ENCODE measurements around the gene RNF149.
"Not testable (repeated sequence)": the region's sequence is repeated elsewhere in the genome, so short reads cannot be mapped to it uniquely, and the experiment has no call there.

Gene RNF149

DNA sequence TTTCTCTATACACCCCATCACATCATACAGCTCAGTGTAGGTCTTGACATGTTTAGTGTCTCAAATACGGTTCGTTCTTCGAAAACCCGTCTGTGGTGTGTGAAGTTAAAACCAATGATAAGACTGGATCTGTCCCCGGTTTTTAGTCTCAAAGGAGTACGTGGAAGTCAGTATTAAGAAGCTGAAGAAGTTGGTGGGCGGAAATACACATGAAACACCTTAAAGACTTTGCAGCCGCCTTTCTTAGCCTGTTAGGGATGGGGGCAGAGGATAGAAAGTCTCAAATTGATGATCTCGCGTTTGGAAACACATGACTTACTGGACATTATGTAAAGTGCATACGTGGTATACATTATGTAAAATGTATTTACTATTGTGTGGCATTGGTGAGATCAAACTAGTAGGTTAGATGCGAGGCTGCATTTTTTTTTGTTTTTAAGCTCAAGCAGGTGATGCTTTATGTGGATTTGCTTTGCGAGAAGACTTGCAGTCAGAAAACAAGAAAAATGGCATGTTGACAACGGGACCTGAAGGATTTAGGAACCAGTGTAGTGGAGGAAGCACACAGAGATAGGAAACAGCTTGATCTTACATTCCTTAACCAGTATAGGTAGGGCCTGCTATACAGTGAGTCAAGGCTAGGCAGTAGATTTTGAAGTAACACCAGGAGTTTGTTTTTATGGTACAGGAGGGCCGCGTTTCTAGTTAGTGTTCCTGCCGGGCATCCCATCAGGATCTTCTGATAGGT is 54.6 kb downstream of the RNF149 start:
- no peak for DNase-seq (ENCODE audit: low spot score)

DNA sequence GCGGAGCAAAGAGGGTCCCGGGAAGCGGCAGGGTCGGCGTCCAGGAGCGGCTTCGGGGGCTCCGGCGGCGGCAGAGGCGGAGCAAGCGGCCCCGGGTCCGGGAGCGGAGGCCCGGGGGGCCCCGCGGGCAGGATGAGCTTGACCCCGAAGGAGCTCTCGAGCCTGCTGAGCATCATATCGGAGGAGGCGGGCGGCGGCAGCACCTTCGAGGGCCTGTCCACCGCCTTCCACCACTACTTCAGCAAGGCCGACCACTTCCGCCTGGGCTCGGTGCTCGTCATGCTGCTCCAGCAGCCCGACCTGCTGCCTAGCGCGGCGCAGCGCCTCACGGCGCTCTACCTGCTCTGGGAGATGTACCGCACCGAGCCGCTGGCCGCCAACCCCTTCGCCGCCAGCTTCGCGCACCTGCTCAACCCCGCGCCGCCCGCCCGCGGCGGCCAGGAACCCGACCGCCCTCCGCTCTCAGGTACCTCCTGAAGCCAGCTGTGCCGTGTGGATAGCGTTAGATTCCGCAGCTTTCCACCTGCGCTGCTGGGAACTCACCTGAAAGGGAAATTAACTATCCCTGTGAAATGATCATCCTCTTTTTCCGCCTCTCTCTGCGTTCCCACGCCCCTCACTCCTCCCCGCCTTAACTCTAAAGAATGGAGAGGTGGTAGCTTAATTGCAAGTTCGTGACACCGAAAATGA is 55.3 kb downstream of the RNF149 start:
- DNase-seq (ENCODE audit: low spot score): no peak

DNA sequence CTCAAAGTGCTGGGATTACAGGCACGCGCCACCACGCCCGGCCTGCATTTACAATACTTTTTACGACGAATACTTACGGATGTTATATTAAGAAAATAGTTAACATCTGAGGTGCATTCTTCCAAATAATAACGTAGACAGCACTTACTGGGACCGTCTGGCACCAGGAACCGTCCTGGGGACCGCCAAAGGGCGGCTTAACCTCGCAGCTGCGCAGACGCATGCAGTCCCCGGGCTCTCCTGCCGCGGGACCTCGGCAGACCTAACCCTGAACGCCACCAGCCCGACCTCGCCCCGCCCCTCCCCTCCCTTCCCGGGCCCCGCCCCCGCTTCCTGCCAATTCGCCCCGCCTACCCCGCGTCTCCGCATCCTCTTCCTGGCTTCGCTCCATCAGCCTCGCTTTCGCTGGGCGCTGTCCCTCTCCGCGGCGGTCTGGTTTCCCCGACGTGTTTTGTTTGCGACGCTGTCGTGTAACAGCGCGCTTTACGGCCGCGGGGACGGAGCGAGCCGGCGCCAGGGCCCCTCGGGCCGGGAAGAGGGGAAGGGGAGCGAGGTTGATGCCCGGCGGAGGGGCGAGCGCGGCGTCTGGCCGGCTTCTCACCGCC is 56.0 kb downstream of the RNF149 start, which contains the start of gene CNOT11:
Gene CNOT11 (plus strand): TSS at position 479 of the 605 bp plus-strand sequence. CDS start 79 bp downstream, at position 558.
- DNase-seq (ENCODE audit: low spot score): peak; percentile 96

DNA sequence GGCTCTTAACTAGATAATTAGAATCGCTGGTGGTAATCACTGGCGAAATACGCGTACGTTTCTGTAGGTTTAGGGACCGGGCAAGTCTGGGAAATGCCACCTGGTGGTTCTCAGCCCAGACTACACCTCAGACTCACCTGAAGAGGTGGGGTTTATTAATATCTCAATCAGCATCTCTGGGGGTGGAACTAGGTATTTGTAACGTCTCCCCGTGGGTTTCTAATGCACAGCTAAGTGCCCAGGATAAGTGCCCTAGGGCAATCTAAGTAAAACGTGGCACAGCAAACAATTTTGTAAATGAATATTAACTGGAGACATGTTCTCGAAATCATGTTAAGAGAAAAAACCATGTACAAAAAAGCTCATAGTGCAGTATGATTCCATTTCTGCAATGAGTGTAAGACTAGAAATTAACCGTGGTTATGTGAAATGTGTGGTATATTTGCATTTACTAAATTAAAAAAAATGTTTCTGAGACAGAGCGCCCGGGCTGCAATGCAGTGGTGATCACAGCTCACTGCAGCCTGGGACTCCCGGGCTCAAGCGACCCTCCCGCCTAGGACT is 56.6 kb downstream of the RNF149 start:
- DNase-seq (ENCODE audit: low spot score): no peak

DNA sequence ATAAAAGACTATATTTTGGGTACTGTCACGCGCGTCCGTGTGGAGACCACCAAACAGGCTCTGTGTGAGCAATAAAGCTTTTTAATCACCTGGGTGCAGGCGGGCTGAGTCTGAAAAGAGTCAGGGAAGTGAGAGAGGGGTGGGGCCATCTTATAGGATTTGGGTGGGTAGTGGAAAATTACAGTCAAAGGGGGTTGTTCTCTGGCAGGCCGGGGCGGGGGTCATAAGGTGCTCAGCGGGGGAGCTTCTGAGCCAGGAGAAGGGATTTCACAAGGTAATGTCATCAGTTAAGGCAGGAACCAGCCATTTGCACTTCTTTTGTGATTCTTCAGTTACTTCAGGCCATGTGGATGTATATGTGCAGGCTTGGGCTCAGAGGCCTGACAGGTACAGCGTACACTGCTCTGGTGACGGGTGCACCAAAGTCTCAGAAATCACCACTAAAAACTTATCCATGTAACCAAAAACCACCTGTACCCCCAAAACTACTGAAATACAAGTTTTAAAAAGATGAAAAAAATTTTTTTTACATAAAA is 57.2 kb downstream of the RNF149 start:
- not testable (repeated sequence) for DNase-seq (ENCODE audit: low spot score)

DNA sequence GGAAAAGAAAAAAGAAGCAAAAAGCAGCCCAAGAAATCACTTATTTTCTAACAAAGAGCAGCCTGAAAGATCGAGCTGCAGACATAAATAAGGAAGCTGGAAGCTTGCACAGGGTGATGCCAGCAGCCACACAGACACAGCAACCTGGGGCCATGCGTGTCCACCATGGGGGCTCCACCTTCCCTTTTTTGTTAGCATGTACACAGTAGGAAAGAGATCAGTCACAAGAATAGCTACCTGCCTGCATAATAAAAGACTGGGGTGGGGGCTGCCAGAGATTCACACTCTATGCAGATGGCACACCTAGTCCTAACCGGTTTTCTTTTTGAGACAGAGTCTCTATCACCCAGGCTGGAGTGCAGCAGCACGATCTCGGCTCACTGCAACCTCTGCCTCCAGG is 58.7 kb downstream of the RNF149 start:
- no peak for DNase-seq (ENCODE audit: low spot score)

DNA sequence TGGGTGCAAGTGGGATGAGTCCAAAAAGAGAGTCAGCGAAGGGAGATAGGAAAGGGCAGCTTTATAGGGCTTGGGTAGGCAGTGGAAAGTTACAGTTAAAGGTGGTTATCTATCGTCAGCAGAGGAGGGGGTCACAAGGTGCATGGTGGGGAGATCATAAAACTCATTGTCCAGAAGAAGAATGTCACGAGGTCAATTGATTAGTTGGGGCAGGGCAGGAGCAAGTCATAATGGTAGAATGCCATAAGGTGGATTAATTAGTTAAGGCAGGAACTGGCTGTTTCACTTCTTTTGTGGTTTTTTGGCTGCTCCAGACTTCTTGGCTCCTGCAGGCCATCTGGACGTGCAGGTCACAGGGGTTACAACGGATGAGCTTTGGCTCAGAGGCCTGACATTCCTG is 59.7 kb downstream of the RNF149 start:
- DNase-seq (ENCODE audit: low spot score): not testable (repeated sequence)

DNA sequence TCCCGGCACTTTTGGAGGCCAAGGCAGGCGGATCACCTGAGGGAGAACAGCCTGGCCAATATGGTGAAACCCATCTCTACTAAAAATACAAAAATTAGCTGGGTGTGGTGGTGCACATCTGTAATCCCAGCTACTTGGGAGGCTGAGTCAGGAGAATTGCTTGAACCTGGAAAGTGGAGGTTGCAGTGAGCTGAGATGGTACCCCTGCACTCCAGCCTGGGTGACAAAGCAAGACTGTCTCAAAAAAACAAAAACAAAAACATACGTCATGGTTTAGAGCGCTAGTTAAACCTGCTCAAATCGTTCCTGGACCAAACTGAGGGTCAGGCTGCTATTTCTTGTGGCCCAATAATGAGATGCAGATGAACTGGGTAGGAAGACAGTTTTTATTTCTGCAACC is 63.0 kb downstream of the RNF149 start:
- not testable (repeated sequence) for DNase-seq (ENCODE audit: low spot score)

DNA sequence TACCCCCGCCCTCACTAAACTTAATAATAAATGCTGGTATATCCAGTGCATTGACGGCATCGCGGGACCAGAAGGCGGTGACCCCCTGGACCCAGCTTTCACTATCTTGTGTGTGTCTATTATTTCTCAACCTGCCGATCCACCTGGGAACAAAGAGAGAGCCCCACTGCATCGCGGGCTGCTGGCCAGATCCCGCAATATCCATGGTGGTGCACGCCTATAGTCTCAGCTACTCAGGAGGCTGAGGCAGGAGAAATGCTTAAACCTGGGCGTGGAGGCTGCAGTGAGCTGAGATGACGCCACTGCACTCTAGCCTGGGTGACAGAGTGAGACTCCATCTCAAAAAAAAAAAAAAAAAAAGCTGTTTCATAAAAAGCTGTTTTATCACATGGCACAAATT is 63.6 kb downstream of the RNF149 start:
- not testable (repeated sequence) for DNase-seq (ENCODE audit: low spot score)

DNA sequence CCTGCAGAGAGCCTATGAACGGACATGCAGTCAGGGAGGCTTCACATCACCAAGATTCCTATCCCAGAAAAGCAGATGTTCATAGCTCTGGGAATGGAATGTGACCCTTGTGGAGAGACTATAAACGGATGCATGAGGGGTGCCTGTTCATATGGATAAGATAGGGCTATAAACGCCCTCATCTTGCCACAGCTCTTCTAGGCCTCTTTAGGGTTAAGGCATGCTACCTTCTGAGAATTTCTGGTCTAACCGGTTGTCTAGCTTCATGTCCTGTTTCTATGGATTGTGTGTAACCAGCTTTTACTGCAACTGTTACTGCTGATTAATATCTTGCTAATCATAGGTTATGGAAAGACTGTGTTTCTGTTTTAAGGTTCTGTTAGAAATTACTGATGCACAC is 64.1 kb downstream of the RNF149 start:
- not testable (repeated sequence) for DNase-seq (ENCODE audit: low spot score)

DNA sequence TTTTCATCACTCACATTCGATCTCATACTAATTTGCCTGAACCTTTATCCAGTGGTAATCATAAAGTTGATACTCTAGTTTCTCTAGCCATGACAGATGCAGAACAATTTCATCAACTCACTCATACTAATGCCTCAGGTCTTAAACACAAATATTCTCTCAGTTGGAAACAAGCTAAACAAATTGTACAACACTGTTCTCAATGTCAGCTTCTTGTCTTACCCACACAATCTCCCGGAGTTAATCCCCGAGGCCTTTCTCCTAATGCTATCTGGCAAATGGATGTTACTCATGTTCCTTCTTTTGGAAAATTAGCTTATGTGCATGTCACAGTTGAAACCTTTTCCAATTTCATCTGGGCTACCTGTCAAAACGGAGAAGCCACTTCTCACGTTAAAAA is 67.3 kb downstream of the RNF149 start:
- no peak for DNase-seq (ENCODE audit: low spot score)

DNA sequence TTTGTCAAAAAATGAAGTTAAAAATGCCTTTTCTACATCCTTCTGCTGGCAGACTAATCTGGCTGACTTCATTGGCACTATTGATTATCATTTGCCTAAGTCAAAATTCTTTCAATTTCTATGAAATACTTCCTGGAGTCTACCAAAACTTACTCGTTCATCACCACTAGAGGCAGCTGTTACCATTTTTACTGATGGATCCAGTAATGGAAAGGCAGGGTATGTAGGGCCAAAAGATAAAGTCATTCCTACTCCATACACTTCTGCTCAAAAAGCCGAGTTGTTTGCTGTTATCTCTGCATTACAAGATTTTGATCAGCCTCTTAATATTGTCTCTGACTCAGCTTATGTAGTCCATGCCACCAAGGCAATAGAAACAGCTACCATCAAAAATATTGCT is 67.8 kb downstream of the RNF149 start:
- DNase-seq (ENCODE audit: low spot score): not testable (repeated sequence)

DNA sequence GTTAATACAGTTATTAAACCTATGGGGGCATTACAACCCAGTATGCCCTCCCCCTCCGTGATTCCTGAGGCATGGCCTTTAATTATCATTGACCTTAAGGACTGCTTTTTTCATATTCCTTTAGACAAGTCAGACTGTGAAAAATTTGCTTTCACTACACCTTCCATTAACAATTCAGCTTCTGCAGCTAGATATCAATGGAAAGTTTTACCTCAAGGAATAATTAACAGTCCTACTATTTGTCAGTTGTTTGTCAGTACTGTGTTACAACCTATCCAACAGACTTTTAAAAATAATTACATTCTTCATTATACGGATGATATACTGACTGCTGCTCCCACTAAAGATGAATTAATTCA is 68.8 kb downstream of the RNF149 start:
- not testable (repeated sequence) for DNase-seq (ENCODE audit: low spot score)

DNA sequence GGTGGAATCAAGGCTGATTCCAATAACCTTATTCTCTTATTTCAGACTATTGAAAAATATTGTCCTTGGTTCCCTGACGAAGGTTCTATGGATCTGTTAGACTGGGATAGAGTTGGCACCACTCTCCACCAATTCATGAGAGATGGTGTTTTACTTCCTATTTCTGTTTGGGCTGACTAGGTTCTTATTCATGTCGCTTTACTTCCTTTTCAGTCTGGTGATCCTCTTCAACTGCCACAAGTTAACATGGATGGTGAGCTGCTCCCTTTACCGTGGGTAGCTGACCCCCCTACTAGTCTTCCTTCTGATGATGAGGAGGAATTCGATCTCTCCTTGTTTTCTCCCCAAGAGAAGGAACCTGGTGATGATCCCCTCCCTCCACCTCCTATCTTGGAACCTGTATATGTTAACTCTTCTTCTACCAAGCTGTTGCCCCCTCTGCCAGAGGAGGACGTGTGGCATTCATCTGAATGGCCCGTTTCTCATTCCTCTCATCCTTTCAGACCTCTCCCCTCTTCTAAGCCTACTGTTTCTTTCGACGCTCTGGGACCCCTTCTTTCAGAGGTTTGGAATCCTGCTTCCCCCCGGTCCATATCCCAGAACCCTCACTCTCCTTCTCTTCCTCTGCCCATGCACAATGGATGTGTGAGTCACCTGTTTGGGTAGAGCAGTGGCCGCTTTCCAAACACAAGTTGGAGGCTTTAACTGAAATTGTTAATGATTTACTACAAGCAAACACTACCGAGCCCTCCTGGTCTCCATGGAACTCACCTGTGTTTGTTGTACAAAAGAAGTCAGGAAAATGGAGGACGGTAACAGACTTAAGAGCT is 69.4 kb downstream of the RNF149 start:
- DNase-seq (ENCODE audit: low spot score): no peak

DNA sequence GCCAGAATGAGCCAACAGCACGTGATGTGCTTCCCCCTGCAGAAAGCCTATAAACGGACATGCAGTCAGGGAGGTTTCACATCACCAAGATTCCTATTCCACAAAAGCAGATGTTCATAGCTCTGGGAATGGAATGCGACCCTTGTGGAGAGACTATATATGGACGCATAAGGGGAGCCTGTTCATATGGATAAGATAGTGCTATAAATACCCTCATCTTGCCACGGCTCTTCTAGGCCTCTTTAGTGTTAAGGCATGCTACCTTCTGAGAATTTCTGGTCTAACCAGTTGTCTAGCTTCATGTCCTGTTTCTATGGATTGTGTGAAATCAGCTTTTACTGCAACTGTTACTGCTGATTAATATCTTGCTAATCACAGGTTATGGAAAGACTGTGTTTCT is 70.6 kb downstream of the RNF149 start:
- not testable (repeated sequence) for DNase-seq (ENCODE audit: low spot score)

DNA sequence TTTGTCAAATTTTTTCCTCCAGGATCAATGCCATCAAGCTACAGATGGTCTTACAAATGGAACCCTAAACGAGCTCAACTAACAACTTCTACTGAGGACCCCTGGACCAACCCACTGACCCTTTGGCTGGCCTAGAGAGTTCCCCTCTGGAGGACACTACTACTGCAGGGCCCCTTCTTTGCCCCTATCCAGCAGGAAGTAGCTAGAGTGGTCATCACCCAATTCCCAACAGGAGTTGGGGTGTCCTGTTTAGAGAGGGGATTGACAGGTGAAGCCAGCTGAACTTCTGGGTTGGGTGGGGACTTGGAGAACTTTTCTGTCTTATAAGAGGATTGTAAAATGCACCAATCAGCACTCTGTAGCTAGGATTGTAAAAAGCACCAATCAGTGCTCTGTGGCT is 72.5 kb downstream of the RNF149 start:
- not testable (repeated sequence) for DNase-seq (ENCODE audit: low spot score)

DNA sequence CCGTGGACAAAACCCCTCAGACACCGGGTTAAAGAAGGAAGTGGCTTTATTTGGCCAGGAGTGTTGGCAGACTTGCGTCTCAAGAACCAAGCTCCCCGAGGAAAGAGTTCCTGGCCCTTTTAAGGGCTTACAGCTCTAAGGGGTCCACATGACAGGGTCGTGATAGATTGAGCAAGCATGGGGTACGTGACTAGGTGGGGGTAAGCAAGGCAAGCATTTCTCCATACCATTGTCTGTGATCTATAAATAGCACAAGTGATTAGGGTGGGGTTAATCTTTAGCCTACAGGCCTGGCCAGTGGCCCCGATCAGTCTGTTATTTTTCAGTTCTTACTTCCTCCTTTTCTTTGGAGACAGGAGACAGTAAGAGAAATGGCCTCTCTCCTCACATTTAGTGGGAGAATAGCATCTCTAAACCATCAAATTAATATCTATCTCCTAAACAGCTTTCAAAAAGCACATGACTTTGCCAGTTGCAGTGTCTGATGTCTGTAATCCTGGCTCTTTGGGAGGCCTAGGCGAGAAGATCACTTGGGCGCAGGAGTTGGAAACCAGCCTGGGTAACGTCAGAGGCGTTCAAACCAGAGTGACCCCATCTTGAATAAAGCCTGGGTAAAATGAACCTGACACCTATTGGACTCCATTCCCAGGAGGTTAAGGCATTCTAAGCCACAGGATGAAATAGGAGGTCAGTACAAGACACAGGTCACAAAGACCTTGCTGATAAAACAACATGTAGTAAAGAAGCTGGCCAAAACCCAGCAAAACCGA is 74.1 kb downstream of the RNF149 start:
- DNase-seq (ENCODE audit: low spot score): no peak

DNA sequence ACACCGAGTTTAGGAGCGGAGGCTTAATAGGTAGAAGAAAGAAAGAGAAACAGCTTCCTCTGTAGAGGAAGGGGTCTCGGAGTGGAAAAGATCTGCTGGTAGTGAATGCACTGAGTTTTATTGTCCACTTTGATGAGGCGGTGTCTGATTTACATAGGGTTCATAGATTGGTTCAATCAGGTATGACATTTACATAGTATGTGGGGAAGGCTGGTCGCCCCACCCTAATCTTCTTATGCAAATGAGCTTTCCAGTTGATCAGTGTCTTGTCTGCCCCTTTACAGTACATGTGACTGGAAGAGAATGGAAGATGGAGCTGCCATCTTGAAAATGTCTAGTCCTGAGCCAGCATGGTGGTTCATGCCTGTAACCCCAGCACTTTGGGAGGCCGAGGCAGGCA is 75.7 kb downstream of the RNF149 start:
- DNase-seq (ENCODE audit: low spot score): no peak

DNA sequence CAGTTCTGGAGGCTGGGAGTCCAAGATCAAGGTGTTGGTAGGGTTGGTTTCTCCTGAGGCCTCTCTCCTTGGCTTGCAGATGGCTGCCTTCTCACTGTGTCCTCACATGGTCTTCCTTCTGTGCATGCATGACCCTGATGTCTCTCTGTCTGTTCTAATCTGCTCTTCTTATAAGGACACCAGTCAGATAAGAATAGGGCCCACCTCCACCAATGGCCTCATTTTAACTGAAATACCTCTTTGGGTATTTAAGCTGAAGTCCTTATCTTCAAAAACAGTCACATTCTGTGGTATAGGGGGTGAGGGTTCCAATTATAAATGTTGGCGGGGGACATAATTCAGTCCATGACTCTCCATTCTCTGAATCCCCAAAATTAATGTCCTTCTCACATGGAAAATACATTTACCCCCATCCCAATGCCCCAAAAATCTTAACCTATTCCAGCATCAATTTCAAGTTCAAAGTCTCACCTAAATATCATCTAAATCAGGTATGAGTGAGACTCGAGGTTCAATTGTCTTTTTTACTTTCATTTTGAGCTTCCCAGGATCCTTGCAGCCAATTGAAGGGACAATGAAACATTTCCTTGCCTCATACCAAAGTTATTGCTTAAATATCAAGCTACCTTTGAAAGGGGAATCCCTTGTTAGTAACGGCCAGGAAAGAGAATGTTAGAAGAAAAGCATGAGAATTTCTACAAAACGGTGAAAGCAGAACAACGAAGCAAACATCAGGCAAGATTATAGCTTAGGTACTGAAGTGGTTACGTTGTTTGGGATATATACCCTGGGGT is 76.4 kb downstream of the RNF149 start:
- DNase-seq (ENCODE audit: low spot score): no peak

DNA sequence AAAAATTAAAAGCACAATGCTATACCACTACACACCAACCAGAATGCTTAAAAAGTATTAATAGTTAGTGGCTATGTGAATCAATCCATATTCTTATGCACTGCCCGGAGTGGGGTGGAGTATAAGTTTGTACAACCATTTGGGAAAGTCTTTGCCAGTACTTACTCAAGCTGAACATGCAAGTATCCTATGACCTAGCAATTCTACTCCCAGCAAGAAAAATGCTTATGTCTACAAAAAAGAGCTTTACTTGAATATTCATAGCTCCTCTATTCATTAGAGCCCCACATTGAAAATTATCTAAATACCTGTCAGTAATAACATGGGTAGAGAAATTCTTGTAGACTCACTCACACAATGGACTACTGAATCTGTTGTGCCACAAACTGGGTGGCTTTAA is 77.3 kb downstream of the RNF149 start:
- no peak for DNase-seq (ENCODE audit: low spot score)

Measured in COLO829 (cell line).